ENCODE measurements around the gene MGLL.

The MGLL gene

GRCh38 chr3:127750226-127751031 is 71.9 kb downstream of the MGLL start:
- no peak overlapping the region for H3K9ac ChIP-seq (ENCODE audit: low read depth, low read length)
- no peaks in the 10 kb centered on the region for H3K9me3 ChIP-seq (ENCODE audit: control insufficient read depth, insufficient read depth, low read length)
- 0 out of 2 replicates have a peak, but pooled peaks cover 5% of the 10 kb centered on the region for H3K4me1 ChIP-seq (ENCODE audit: insufficient read depth, low read length)
- no peaks in the 10 kb centered on the region for H3K36me3 ChIP-seq (ENCODE audit: insufficient read depth, low read length)

DNA sequence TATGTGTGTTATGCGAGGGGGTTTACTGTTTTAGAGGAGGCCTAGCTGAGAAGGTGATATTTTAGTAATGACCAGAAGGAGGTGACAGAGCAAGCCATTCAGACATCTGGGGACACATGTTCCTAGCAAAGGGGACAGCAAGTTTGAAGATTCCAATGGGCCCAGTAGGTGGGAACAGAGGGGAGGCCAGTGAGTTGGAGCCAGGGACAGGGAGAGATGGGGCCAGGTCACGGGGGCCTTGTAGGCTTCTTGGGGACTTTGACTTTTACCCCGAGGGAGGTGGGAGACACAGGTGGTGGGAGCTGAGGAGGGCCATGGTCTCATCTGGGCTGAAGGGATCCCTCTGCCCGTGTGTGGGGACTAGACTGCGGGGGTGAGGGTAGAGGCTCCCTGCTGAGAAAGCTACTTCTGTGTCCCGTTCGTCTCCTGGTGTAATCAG is 72.5 kb downstream of the MGLL start:
- H3K9ac ChIP-seq (ENCODE audit: low read depth, low read length): no peak overlapping the region
- H3K36me3 ChIP-seq (ENCODE audit: insufficient read depth, low read length): no peaks in the 10 kb centered on the region
- H3K4me1 ChIP-seq (ENCODE audit: insufficient read depth, low read length): 0 out of 2 replicates have a peak, but pooled peaks cover 5% of the 10 kb centered on the region

GRCh38 chr3:127749361-127749760 is 73.0 kb downstream of the MGLL start:
- Histone ChIP-seq H3K36me3 (ENCODE audit: insufficient read depth, low read length) (no peaks in the 10 kb centered on the region), H3K9ac (ENCODE audit: low read depth, low read length) (no peak overlapping the region), H3K4me1 (ENCODE audit: insufficient read depth, low read length) (0 out of 2 replicates have a peak, but pooled peaks cover 5% of the 10 kb centered on the region), H3K9me3 (ENCODE audit: control insufficient read depth, insufficient read depth, low read length) (no peaks in the 10 kb centered on the region)

More for the DNA sequence above, 72.5 kb downstream of the MGLL start:
- H3K9me3 ChIP-seq (ENCODE audit: control insufficient read depth, insufficient read depth, low read length): no peaks in the 10 kb centered on the region

- no peaks in the 10 kb centered on the region for H3K36me3 ChIP-seq (ENCODE audit: insufficient read depth, low read length)
- no peak overlapping the region for H3K9ac ChIP-seq (ENCODE audit: low read depth, low read length)
- 0 out of 2 replicates have a peak, but pooled peaks cover 5% of the 10 kb centered on the region for H3K4me1 ChIP-seq (ENCODE audit: insufficient read depth, low read length)
- H3K9me3 ChIP-seq (ENCODE audit: control insufficient read depth, insufficient read depth, low read length): no peaks in the 10 kb centered on the region
Measured at GRCh38 chr3:127748754-127749327, 73.5 kb downstream of the MGLL start.

GRCh38 chr3:127747751-127748521 is 74.4 kb downstream of the MGLL start:
- H3K36me3 ChIP-seq (ENCODE audit: insufficient read depth, low read length): no peaks in the 10 kb centered on the region
- H3K9me3 ChIP-seq (ENCODE audit: control insufficient read depth, insufficient read depth, low read length): no peaks in the 10 kb centered on the region
- no peak overlapping the region for H3K9ac ChIP-seq (ENCODE audit: low read depth, low read length)
- H3K4me1 ChIP-seq (ENCODE audit: insufficient read depth, low read length): 0 out of 2 replicates have a peak, but pooled peaks cover 5% of the 10 kb centered on the region

GRCh38 chr3:127747066-127747465 is 75.2 kb downstream of the MGLL start:
- H3K36me3 ChIP-seq (ENCODE audit: insufficient read depth, low read length): no peaks in the 10 kb centered on the region
- 0 out of 2 replicates have a peak, but pooled peaks cover 5% of the 10 kb centered on the region for H3K4me1 ChIP-seq (ENCODE audit: insufficient read depth, low read length)
- H3K9ac ChIP-seq (ENCODE audit: low read depth, low read length): no peak overlapping the region
- no peaks in the 10 kb centered on the region for H3K9me3 ChIP-seq (ENCODE audit: control insufficient read depth, insufficient read depth, low read length)

DNA sequence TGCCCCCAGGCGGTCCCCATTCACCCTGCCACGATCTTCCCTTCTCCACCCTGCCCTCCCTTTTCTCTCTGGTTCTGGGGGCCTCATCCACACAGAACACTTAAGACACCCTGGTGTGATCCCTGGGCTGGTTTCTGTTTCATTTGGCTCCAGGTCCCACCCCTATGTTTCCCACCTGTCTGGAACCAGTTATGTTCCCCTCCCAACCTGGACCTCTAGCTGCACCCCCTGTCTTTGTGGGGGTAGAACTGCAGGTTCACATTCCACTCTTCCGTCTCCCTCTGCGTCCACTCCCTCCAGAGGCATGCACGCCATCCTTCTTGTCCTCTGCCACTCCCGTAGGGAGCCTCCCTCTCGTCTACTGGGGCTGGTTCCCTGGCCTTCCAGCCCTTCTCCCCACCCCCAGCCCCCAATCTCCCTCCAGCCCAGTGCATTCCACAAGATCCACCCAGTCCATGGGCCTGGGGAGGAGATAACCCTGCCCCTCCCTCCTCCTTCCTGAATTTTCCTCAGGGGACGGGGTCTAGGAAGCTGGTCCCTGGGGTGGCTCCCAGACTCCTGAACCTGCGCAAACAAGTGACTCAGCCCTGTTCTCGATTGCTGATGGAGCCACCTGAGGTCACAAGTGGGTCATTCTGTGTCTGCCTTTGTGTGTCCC is 75.8 kb downstream of the MGLL start:
- Histone ChIP-seq H3K9me3 (ENCODE audit: control insufficient read depth, insufficient read depth, low read length) (no peaks in the 10 kb centered on the region), H3K36me3 (ENCODE audit: insufficient read depth, low read length) (no peaks in the 10 kb centered on the region), H3K9ac (ENCODE audit: low read depth, low read length) (no peak overlapping the region), H3K4me1 (ENCODE audit: insufficient read depth, low read length) (0 out of 2 replicates have a peak, but pooled peaks cover 5% of the 10 kb centered on the region)

GRCh38 chr3:127745656-127746399 is 76.5 kb downstream of the MGLL start:
- Histone ChIP-seq H3K4me1 (ENCODE audit: insufficient read depth, low read length) (0 out of 2 replicates have a peak, but pooled peaks cover 5% of the 10 kb centered on the region), H3K9me3 (ENCODE audit: control insufficient read depth, insufficient read depth, low read length) (no peaks in the 10 kb centered on the region), H3K9ac (ENCODE audit: low read depth, low read length) (no peak overlapping the region), H3K36me3 (ENCODE audit: insufficient read depth, low read length) (no peaks in the 10 kb centered on the region)

- 0 out of 2 replicates have a peak, but pooled peaks cover 5% of the 10 kb centered on the region for H3K4me1 ChIP-seq (ENCODE audit: insufficient read depth, low read length)
- no peaks in the 10 kb centered on the region for H3K36me3 ChIP-seq (ENCODE audit: insufficient read depth, low read length)
- no peaks in the 10 kb centered on the region for H3K9me3 ChIP-seq (ENCODE audit: control insufficient read depth, insufficient read depth, low read length)
- H3K9ac ChIP-seq (ENCODE audit: low read depth, low read length): no peak overlapping the region
Measured at GRCh38 chr3:127744875-127745274, 77.4 kb downstream of the MGLL start.

DNA sequence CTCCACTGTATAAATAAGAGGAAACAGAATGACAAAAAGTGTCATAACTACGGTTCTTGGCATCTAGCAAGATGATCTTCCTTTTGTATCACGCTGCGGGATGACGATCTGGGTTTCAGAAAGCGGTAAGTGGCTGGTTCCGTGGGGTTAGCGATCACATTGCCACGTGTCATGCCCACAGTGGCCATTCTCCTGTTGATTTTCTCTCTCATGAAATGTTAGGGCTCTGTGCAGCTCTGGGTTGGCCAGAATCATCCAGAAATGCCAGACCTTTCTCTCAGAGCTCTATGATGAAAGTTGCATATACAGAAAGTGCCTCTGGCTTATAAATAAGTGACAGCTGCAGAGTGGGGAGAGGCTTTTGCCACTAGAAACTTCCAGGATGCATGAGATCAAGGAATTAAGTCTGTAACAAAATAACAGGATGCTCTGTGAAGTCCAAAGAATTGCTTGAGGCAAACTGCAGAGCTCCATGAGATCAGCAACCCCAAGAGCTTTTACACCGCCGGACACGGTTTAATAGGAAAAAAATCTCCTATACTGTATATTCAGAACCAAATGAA is 78.0 kb downstream of the MGLL start:
- no peaks in the 10 kb centered on the region for H3K9me3 ChIP-seq (ENCODE audit: control insufficient read depth, insufficient read depth, low read length)

DNA sequence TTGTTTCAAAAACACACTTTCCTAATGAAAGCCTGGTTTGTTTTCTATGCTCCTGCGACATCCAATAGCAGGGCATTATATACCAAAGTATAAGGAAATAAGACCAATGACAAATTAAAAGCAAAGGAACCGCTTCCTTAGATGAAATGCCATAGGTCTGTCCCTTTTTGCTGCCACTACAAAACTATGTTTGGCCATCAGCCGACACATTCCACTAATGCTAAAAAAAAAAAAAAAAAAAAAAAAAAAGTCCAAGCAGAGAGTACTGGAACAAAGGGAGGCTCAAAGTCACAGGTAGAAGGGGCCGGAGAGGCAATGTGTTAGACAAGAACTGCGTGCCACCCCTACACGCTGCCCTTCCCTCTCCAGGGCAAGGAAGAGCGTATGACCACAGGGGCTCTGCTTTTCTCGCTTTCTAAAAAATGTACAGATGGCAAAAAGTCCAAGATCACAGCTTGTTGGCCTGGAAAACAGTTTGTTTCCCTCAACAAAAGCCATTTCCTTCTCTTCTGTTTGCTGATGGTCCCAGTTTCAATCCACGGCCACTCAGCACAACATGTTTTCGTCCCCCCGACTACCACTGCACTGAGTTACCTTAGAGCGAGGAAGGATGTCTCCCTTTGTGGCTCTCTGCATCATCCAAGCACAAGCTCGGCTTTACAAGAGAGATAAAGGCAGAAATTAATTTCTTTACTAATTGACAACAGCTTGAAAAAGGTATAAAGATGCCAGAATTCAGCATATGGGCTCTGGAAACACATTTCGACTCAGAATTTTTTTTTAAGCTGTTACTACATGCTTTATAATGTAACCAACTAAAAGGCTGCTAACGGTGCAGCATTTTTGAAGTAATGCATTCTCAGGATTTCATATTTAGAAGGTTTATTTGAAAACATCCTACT is 78.7 kb downstream of the MGLL start:
- H3K36me3 ChIP-seq (ENCODE audit: insufficient read depth, low read length): no peaks in the 10 kb centered on the region
- no peaks in the 10 kb centered on the region for H3K9me3 ChIP-seq (ENCODE audit: control insufficient read depth, insufficient read depth, low read length)
- H3K9ac ChIP-seq (ENCODE audit: low read depth, low read length): no peak overlapping the region
- H3K4me1 ChIP-seq (ENCODE audit: insufficient read depth, low read length): 0 out of 2 replicates have a peak, but pooled peaks cover 5% of the 10 kb centered on the region

More for the DNA sequence above, 78.0 kb downstream of the MGLL start:
- no peaks in the 10 kb centered on the region for H3K36me3 ChIP-seq (ENCODE audit: insufficient read depth, low read length)
- H3K4me1 ChIP-seq (ENCODE audit: insufficient read depth, low read length): 0 out of 2 replicates have a peak, but pooled peaks cover 5% of the 10 kb centered on the region
- H3K9ac ChIP-seq (ENCODE audit: low read depth, low read length): no peak overlapping the region

DNA sequence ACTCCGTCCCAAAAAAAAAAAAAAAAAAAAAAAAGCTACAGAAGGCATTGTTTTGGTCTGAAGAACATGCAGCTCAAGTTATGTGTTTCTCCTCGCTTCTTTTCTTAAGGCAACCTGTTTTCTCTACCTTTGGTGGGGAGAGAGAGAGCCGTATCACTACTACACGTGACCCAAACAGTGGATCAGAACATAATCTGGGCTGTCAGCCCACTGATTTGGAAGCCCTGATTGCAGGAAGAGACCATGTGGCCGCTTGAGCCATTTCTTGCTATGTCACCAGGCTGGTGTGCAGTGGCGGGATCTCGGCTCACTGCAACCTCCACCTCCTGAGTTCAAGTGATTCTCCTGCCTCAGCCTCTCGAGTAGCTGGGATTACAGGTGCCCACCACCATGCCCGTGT is 79.7 kb downstream of the MGLL start:
- H3K4me1 ChIP-seq (ENCODE audit: insufficient read depth, low read length): 0 out of 2 replicates have a peak, but pooled peaks cover 5% of the 10 kb centered on the region

More for the DNA sequence above, 79.7 kb downstream of the MGLL start:
- Histone ChIP-seq H3K9me3 (ENCODE audit: control insufficient read depth, insufficient read depth, low read length) (no peaks in the 10 kb centered on the region), H3K9ac (ENCODE audit: low read depth, low read length) (no peak overlapping the region), H3K36me3 (ENCODE audit: insufficient read depth, low read length) (no peaks in the 10 kb centered on the region)

Measured in ES-I3 (cell line).